Measurements from ENCODE around the gene SPSB2.

The SPSB2 gene

DNA sequence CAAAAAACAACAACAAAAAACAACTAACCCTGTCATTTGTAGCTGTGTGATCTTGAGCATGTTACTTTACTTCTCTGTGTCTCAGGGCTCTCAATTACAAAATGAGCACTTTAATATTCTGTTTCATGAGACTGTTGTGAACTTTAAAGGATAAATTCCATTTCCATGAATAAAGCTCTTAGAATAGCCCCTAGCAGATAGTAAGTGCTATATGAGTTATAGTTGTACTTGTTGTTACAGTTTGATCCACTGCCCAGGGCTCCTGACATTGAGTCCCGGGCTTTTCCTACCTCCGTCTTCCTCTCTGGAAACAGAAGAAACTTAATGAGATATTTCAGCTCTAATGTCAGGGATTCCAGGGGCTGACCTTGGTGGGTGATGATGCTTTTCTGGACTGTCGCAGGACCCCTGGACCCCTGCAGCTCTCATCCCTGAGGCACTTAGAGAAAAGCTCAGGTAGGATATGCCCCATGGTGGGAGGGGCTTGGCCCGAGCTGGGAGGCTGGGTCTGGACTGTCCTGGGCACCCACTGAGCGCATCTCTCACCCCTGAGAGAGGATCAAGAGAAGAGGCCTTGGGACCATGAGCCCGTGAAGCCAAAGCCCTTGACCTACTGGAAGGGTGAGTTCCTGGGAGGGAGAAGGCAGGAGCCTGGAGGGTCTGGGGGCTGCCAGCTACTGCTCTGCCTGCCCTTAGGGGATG, 39.8 kb downstream of the SPSB2 start:
- TF ChIP-seq, protein P1, sequence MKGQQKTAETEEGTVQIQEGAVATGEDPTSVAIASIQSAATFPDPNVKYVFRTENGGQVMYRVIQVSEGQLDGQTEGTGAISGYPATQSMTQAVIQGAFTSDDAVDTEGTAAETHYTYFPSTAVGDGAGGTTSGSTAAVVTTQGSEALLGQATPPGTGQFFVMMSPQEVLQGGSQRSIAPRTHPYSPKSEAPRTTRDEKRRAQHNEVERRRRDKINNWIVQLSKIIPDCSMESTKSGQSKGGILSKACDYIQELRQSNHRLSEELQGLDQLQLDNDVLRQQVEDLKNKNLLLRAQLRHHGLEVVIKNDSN (IDR thresholded peaks at IDR 0.05), result no peak
- TF ChIP-seq ZBTB7A (IDR thresholded peaks at IDR 0.05; ENCODE audit: low read depth) (no peak), NFIC (IDR thresholded peaks at IDR 0.05) (no peak), RAD21 (IDR thresholded peaks at IDR 0.05; ENCODE audit: low read depth) (no peak), EGR1 (IDR thresholded peaks at IDR 0.05) (no peak), TAF1 (IDR thresholded peaks at IDR 0.05; ENCODE audit: low read depth) (no peak), YY1 (IDR thresholded peaks at IDR 0.05; ENCODE audit: low read depth) (no peak), TCF12 (IDR thresholded peaks at IDR 0.05; ENCODE audit: low read depth) (no peak), FOXM1 (IDR thresholded peaks at IDR 0.05; ENCODE audit: borderline replicate concordance, low read depth) (no peak), CREB1 (IDR thresholded peaks at IDR 0.05; ENCODE audit: low read depth) (no peak), TEAD4 (IDR thresholded peaks at IDR 0.05) (no peak), CEBPB (IDR thresholded peaks at IDR 0.05) (no peak), EP300 (IDR thresholded peaks at IDR 0.05; ENCODE audit: borderline replicate concordance) (no peak)
- TF ChIP-seq, protein P2, sequence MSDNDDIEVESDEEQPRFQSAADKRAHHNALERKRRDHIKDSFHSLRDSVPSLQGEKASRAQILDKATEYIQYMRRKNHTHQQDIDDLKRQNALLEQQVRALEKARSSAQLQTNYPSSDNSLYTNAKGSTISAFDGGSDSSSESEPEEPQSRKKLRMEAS (IDR thresholded peaks at IDR 0.05), result no peak
- TF ChIP-seq, protein P3, sequence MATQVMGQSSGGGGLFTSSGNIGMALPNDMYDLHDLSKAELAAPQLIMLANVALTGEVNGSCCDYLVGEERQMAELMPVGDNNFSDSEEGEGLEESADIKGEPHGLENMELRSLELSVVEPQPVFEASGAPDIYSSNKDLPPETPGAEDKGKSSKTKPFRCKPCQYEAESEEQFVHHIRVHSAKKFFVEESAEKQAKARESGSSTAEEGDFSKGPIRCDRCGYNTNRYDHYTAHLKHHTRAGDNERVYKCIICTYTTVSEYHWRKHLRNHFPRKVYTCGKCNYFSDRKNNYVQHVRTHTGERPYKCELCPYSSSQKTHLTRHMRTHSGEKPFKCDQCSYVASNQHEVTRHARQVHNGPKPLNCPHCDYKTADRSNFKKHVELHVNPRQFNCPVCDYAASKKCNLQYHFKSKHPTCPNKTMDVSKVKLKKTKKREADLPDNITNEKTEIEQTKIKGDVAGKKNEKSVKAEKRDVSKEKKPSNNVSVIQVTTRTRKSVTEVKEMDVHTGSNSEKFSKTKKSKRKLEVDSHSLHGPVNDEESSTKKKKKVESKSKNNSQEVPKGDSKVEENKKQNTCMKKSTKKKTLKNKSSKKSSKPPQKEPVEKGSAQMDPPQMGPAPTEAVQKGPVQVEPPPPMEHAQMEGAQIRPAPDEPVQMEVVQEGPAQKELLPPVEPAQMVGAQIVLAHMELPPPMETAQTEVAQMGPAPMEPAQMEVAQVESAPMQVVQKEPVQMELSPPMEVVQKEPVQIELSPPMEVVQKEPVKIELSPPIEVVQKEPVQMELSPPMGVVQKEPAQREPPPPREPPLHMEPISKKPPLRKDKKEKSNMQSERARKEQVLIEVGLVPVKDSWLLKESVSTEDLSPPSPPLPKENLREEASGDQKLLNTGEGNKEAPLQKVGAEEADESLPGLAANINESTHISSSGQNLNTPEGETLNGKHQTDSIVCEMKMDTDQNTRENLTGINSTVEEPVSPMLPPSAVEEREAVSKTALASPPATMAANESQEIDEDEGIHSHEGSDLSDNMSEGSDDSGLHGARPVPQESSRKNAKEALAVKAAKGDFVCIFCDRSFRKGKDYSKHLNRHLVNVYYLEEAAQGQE (IDR thresholded peaks at IDR 0.05; ENCODE audit: low read depth), result no peak

DNA sequence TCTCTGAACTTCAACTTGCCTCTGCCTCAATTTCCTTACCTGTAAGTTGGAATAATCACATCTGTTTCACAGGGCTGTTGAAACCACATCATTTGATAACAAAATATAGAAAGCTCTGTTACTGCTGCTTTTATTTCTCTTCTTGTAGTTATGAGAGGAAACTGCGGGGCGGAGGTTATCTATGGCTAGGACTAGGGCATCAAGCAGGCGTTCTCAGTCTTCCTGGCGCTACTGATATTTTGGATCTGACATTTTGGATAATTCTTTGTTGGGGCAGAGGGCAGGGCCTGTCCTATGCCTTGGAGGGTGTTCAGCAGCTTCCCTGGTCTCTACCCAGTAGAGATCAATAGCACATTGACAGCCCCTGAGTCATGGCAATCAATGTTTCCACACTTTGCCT, 41.0 kb downstream of the SPSB2 start:
- no peak for TF ChIP-seq TEAD4 (IDR thresholded peaks at IDR 0.05)
- TF ChIP-seq, protein P1 (IDR thresholded peaks at IDR 0.05), result no peak
- TF ChIP-seq YY1 (IDR thresholded peaks at IDR 0.05; ENCODE audit: low read depth), result no peak
- no peak for TF ChIP-seq TCF12 (IDR thresholded peaks at IDR 0.05; ENCODE audit: low read depth)
- TF ChIP-seq CREB1 (IDR thresholded peaks at IDR 0.05; ENCODE audit: low read depth), result no peak
- TF ChIP-seq, protein P3 (IDR thresholded peaks at IDR 0.05; ENCODE audit: low read depth), result no peak
- TF ChIP-seq, protein P2 (IDR thresholded peaks at IDR 0.05), result no peak
- TF ChIP-seq RAD21 (IDR thresholded peaks at IDR 0.05; ENCODE audit: low read depth), result no peak
- no peak for TF ChIP-seq EGR1 (IDR thresholded peaks at IDR 0.05)
- no peak for TF ChIP-seq TAF1 (IDR thresholded peaks at IDR 0.05; ENCODE audit: low read depth)
- TF ChIP-seq EP300 (IDR thresholded peaks at IDR 0.05; ENCODE audit: borderline replicate concordance), result no peak
- no peak for TF ChIP-seq NFIC (IDR thresholded peaks at IDR 0.05)
- no peak for TF ChIP-seq CEBPB (IDR thresholded peaks at IDR 0.05)
- TF ChIP-seq FOXM1 (IDR thresholded peaks at IDR 0.05; ENCODE audit: borderline replicate concordance, low read depth), result no peak
- TF ChIP-seq ZBTB7A (IDR thresholded peaks at IDR 0.05; ENCODE audit: low read depth), result no peak

DNA sequence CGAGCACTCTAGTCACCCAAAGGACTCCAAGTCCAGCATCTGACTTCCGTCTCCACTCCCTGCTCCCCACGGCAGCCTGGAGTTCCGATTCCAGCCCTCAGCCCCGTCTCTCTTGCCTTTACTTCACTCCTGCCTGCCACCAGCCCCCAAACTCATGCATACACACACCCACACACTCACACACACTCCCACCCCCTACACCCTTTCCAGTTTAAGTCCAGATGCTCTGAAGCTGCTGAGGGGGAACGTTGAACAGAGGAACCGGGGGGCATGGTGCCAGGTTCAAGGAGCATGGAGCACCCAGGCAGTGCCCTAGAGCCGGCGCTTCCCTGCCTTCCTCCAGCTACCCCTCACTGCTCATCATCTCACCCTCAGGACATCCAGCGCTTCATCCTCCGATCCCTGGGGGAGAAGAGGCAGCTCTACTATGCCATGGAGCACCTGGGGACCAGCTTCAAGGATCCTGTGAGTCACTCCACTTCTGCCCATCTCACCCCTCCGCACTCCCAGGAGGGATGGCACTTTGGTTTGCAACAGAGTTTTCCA, 41.6 kb downstream of the SPSB2 start:
- TF ChIP-seq NFIC (IDR thresholded peaks at IDR 0.05), result no peak
- TF ChIP-seq YY1 (IDR thresholded peaks at IDR 0.05; ENCODE audit: low read depth), result no peak
- no peak for TF ChIP-seq RAD21 (IDR thresholded peaks at IDR 0.05; ENCODE audit: low read depth)
- no peak for TF ChIP-seq EP300 (IDR thresholded peaks at IDR 0.05; ENCODE audit: borderline replicate concordance)
- no peak for TF ChIP-seq FOXM1 (IDR thresholded peaks at IDR 0.05; ENCODE audit: borderline replicate concordance, low read depth)
- TF ChIP-seq, protein P1 (IDR thresholded peaks at IDR 0.05), result no peak
- TF ChIP-seq ZBTB7A (IDR thresholded peaks at IDR 0.05; ENCODE audit: low read depth), result no peak
- no peak for TF ChIP-seq EGR1 (IDR thresholded peaks at IDR 0.05)
- no peak for TF ChIP-seq TAF1 (IDR thresholded peaks at IDR 0.05; ENCODE audit: low read depth)
- TF ChIP-seq, protein P2 (IDR thresholded peaks at IDR 0.05), result no peak
- TF ChIP-seq TCF12 (IDR thresholded peaks at IDR 0.05; ENCODE audit: low read depth), result no peak
- TF ChIP-seq TEAD4 (IDR thresholded peaks at IDR 0.05), result no peak
- TF ChIP-seq, protein P3 (IDR thresholded peaks at IDR 0.05; ENCODE audit: low read depth), result no peak
